ENCODE measurements around the gene NR2F2.

Gene NR2F2

GRCh38 chr15:96358821-96359615 lies 28.5 kb downstream of the NR2F2 start:
- no peak for DNase-seq (ENCODE audit: low read depth, low spot score)
- H3K4me3 ChIP-seq (ENCODE audit: low read depth, low read length): no peak overlapping the region
- in situ Hi-C loops (cut with HindIII; ENCODE audit: low sequenced_read_pairs): no loop called here
- no peak for TF ChIP-seq CTCF (IDR thresholded peaks at IDR 0.05; ENCODE audit: low read depth, low read length)

- DNase-seq (ENCODE audit: low read depth, low spot score): peak; percentile 32
- no peak for TF ChIP-seq CTCF (IDR thresholded peaks at IDR 0.05; ENCODE audit: low read depth, low read length)
- in situ Hi-C loops (cut with HindIII; ENCODE audit: low sequenced_read_pairs): no loop called here
Measured at GRCh38 chr15:96359616-96360521, 29.4 kb downstream of the NR2F2 start.

GRCh38 chr15:96360581-96361308 lies 30.2 kb downstream of the NR2F2 start:
- H3K4me3 ChIP-seq (ENCODE audit: low read depth, low read length): peak overlapping the region; percentile 47
- in situ Hi-C loops (cut with HindIII; ENCODE audit: low sequenced_read_pairs): no loop called here
- DNase-seq (ENCODE audit: low read depth, low spot score): no peak
- TF ChIP-seq CTCF (IDR thresholded peaks at IDR 0.05; ENCODE audit: low read depth, low read length): no peak

More at GRCh38 chr15:96359616-96360521, 29.4 kb downstream of the NR2F2 start:
- peak overlapping the region; percentile 47 for H3K4me3 ChIP-seq (ENCODE audit: low read depth, low read length)

GRCh38 chr15:96361309-96362010 lies 31.0 kb downstream of the NR2F2 start:
- no peak for TF ChIP-seq CTCF (IDR thresholded peaks at IDR 0.05; ENCODE audit: low read depth, low read length)
- no peak for DNase-seq (ENCODE audit: low read depth, low spot score)
- H3K4me3 ChIP-seq (ENCODE audit: low read depth, low read length): peak overlapping the region; percentile 47
- in situ Hi-C loops (cut with HindIII; ENCODE audit: low sequenced_read_pairs): no loop called here

- in situ Hi-C loops (cut with HindIII; ENCODE audit: low sequenced_read_pairs): no loop called here
- no peak for TF ChIP-seq CTCF (IDR thresholded peaks at IDR 0.05; ENCODE audit: low read depth, low read length)
- no peak for DNase-seq (ENCODE audit: low read depth, low spot score)
- no peak overlapping the region for H3K4me3 ChIP-seq (ENCODE audit: low read depth, low read length)
Measured at GRCh38 chr15:96362011-96362754, 31.7 kb downstream of the NR2F2 start.

All from astrocyte of the spinal cord (primary cell).